Activated CD4-positive, alpha-beta T cell treated with anti-CD3 and anti-CD28 coated beads, Interleukin-2, amount 10 ng/mL, durations not matched to agents 7 days and 5 days (primary cell): ENCODE data around the gene GRIK4. TPM values are rescaled to one million over a fixed set of nuclear protein-coding genes. Genes with fewer than 3 reads are reported as not detected.

Experiments used
- CTCF ChIA-PET: fragments of 350-600 bp; sonication (Branson Sonifier 250); formaldehyde crosslinking; loops from one replicate; lab custom pipeline; 2021; ENCODE audit warnings: antibody characterized with exemption; lab: Charles Lee
- POLR2A ChIA-PET: fragments of 350-600 bp; sonication (Branson Sonifier 250); formaldehyde crosslinking; loops from one replicate; lab custom pipeline; 2021; ENCODE audit warnings: antibody characterized with exemption; lab: Charles Lee
- DNase-seq: peaks from one replicate; pipeline ENCODE4 v3.0.0-alpha.2; 2020
- H3K27ac Mint-ChIP-seq: one replicate; pipeline ENCODE4 v1.8.0; 2021; ENCODE audit warnings: mild to moderate bottlenecking, moderate library complexity, mixed read lengths
- H3K27me3 Mint-ChIP-seq: one replicate; pipeline ENCODE4 v1.8.0; 2021; ENCODE audit warnings: mixed read lengths
- H3K36me3 Mint-ChIP-seq: one replicate; pipeline ENCODE4 v1.8.0; 2021; ENCODE audit warnings: low read depth, mixed read lengths
- H3K4me1 Mint-ChIP-seq: one replicate; pipeline ENCODE4 v1.8.0; 2021; ENCODE audit warnings: mixed read lengths
- H3K4me3 Mint-ChIP-seq: one replicate; pipeline ENCODE4 v1.8.0; 2021; ENCODE audit warnings: mild to moderate bottlenecking, moderate library complexity, mixed read lengths
- H3K9me3 Mint-ChIP-seq: one replicate; pipeline ENCODE4 v1.8.0; 2021; ENCODE audit warnings: mixed read lengths
- total RNA-seq, 2 experiments: library from RNA; stranded (reverse); gene quantifications; one replicate each; pipeline ENCODE4 v1.2.3, GENCODE V29; 2021

Gene GRIK4
- total RNA-seq, 2 experiments from 2014 or later, result not detected

- Mint-ChIP-seq H3K9me3 (no peaks in the 10 kb centered on the region), H3K36me3 (no peaks in the 10 kb centered on the region), H3K27me3 (peaks cover 6% of the 10 kb centered on the region), H3K4me3 (no peak overlapping the region), H3K27ac (no peak overlapping the region), H3K4me1 (no peaks in the 10 kb centered on the region)
- ChIA-PET POLR2A (no interaction called here), CTCF (no interaction called here)
- DNase-seq, result no peak
Observed at GRCh38 chr11:120663142-120663541, 151.6 kb downstream of the GRIK4 start.

- no peaks in the 10 kb centered on the region for H3K9me3 Mint-ChIP-seq
- no peaks in the 10 kb centered on the region for H3K4me1 Mint-ChIP-seq
- no peak overlapping the region for H3K4me3 Mint-ChIP-seq
- H3K27me3 Mint-ChIP-seq, result peaks cover 6% of the 10 kb centered on the region
- no peak for DNase-seq
- CTCF ChIA-PET, result no interaction called here
- H3K36me3 Mint-ChIP-seq, result no peaks in the 10 kb centered on the region
- no peak overlapping the region for H3K27ac Mint-ChIP-seq
- POLR2A ChIA-PET, result no interaction called here
Observed at GRCh38 chr11:120666121-120666639, 154.6 kb downstream of the GRIK4 start.

- no peaks in the 10 kb centered on the region for H3K36me3 Mint-ChIP-seq
- CTCF ChIA-PET, result interaction anchor here (1.1 kb wide), 1 partner anchor 13 kb away, joined by 3 read pairs; no protein-coding TSS in a partner anchor
- POLR2A ChIA-PET, result no interaction called here
- no peaks in the 10 kb centered on the region for H3K9me3 Mint-ChIP-seq
- peaks cover 6% of the 10 kb centered on the region for H3K27me3 Mint-ChIP-seq
- H3K4me3 Mint-ChIP-seq, result no peak overlapping the region
- DNase-seq, result no peak
- no peak overlapping the region for H3K27ac Mint-ChIP-seq
- H3K4me1 Mint-ChIP-seq, result no peaks in the 10 kb centered on the region
Observed at GRCh38 chr11:120667281-120667680, 155.7 kb downstream of the GRIK4 start.

GRCh38 chr11:120667934-120668333, 156.4 kb downstream of the GRIK4 start:
- no peaks in the 10 kb centered on the region for H3K9me3 Mint-ChIP-seq
- no peak overlapping the region for H3K27ac Mint-ChIP-seq
- no peaks in the 10 kb centered on the region for H3K36me3 Mint-ChIP-seq
- no peak for DNase-seq
- peaks cover 6% of the 10 kb centered on the region for H3K27me3 Mint-ChIP-seq
- no peak overlapping the region for H3K4me3 Mint-ChIP-seq
- ChIA-PET POLR2A (no interaction called here), CTCF (interaction anchor here (1.1 kb wide), 1 partner anchor 12 kb away, joined by 3 read pairs; no protein-coding TSS in a partner anchor)
- no peaks in the 10 kb centered on the region for H3K4me1 Mint-ChIP-seq

- no peaks in the 10 kb centered on the region for H3K36me3 Mint-ChIP-seq
- peaks cover 4% of the 10 kb centered on the region for H3K27me3 Mint-ChIP-seq
- CTCF ChIA-PET, result no interaction called here
- no peak for DNase-seq
- no peak overlapping the region for H3K27ac Mint-ChIP-seq
- no peak overlapping the region for H3K4me3 Mint-ChIP-seq
- no peaks in the 10 kb centered on the region for H3K4me1 Mint-ChIP-seq
- no peaks in the 10 kb centered on the region for H3K9me3 Mint-ChIP-seq
- POLR2A ChIA-PET, result no interaction called here
Observed at GRCh38 chr11:120668537-120668936, 157.0 kb downstream of the GRIK4 start.

- no peaks in the 10 kb centered on the region for H3K36me3 Mint-ChIP-seq
- CTCF ChIA-PET, result no interaction called here
- no peak for DNase-seq
- H3K27ac Mint-ChIP-seq, result no peak overlapping the region
- no peak overlapping the region for H3K4me3 Mint-ChIP-seq
- POLR2A ChIA-PET, result no interaction called here
- H3K27me3 Mint-ChIP-seq, result peaks cover 1% of the 10 kb centered on the region
- H3K4me1 Mint-ChIP-seq, result no peaks in the 10 kb centered on the region
- H3K9me3 Mint-ChIP-seq, result no peaks in the 10 kb centered on the region
Observed at GRCh38 chr11:120674542-120674941, 163.0 kb downstream of the GRIK4 start.

- no peak for DNase-seq
- POLR2A ChIA-PET, result no interaction called here
- no peaks in the 10 kb centered on the region for H3K9me3 Mint-ChIP-seq
- no peak overlapping the region for H3K27ac Mint-ChIP-seq
- no peak overlapping the region for H3K4me3 Mint-ChIP-seq
- no peaks in the 10 kb centered on the region for H3K4me1 Mint-ChIP-seq
- CTCF ChIA-PET, result interaction anchor here (1.4 kb wide), 1 partner anchor 10 kb away, joined by 4 read pairs; no protein-coding TSS in a partner anchor
- peaks cover 1% of the 10 kb centered on the region for H3K27me3 Mint-ChIP-seq
- H3K36me3 Mint-ChIP-seq, result no peaks in the 10 kb centered on the region
Observed at GRCh38 chr11:120675171-120675570, 163.6 kb downstream of the GRIK4 start.

GRCh38 chr11:120676991-120677390, 165.4 kb downstream of the GRIK4 start:
- Mint-ChIP-seq H3K27me3 (no peaks in the 10 kb centered on the region), H3K4me1 (no peaks in the 10 kb centered on the region), H3K27ac (no peak overlapping the region), H3K36me3 (no peaks in the 10 kb centered on the region), H3K9me3 (no peaks in the 10 kb centered on the region), H3K4me3 (no peak overlapping the region)
- CTCF ChIA-PET, result no interaction called here
- DNase-seq, result no peak
- POLR2A ChIA-PET, result no interaction called here

GRCh38 chr11:120680322-120680721, 168.8 kb downstream of the GRIK4 start:
- POLR2A ChIA-PET, result no interaction called here
- Mint-ChIP-seq H3K36me3 (no peaks in the 10 kb centered on the region), H3K27ac (no peak overlapping the region), H3K4me1 (no peaks in the 10 kb centered on the region), H3K4me3 (no peak overlapping the region), H3K9me3 (no peaks in the 10 kb centered on the region), H3K27me3 (peaks cover 12% of the 10 kb centered on the region)
- CTCF ChIA-PET, result interaction anchor here (1.5 kb wide), 1 partner anchor 13 kb away, joined by 3 read pairs; no protein-coding TSS in a partner anchor
- DNase-seq, result no peak

GRCh38 chr11:120681434-120682331, 170.1 kb downstream of the GRIK4 start:
- POLR2A ChIA-PET, result no interaction called here
- Mint-ChIP-seq H3K27ac (no peak overlapping the region), H3K9me3 (no peaks in the 10 kb centered on the region), H3K27me3 (peaks cover 21% of the 10 kb centered on the region), H3K4me3 (no peak overlapping the region), H3K4me1 (no peaks in the 10 kb centered on the region), H3K36me3 (no peaks in the 10 kb centered on the region)
- CTCF ChIA-PET, result interaction anchor here (0.6 to 0.9 kb wide), 2 partner anchors 80 to 513 kb away, joined by 3 read pairs; no protein-coding TSS in a partner anchor
- DNase-seq, result no peak

- Mint-ChIP-seq H3K27me3 (peaks cover 21% of the 10 kb centered on the region), H3K9me3 (no peaks in the 10 kb centered on the region), H3K27ac (no peak overlapping the region), H3K36me3 (no peaks in the 10 kb centered on the region), H3K4me1 (no peaks in the 10 kb centered on the region), H3K4me3 (no peak overlapping the region)
- ChIA-PET POLR2A (no interaction called here), CTCF (interaction anchor here (0.9 kb wide), 1 partner anchor 81 kb away, joined by 3 read pairs; no protein-coding TSS in a partner anchor)
- no peak for DNase-seq
Observed at GRCh38 chr11:120682332-120682649, 170.7 kb downstream of the GRIK4 start.

GRCh38 chr11:120682866-120683265, 171.3 kb downstream of the GRIK4 start:
- no peaks in the 10 kb centered on the region for H3K4me1 Mint-ChIP-seq
- H3K36me3 Mint-ChIP-seq, result no peaks in the 10 kb centered on the region
- H3K4me3 Mint-ChIP-seq, result no peak overlapping the region
- no peak for DNase-seq
- no peaks in the 10 kb centered on the region for H3K9me3 Mint-ChIP-seq
- POLR2A ChIA-PET, result no interaction called here
- CTCF ChIA-PET, result no interaction called here
- peaks cover 21% of the 10 kb centered on the region for H3K27me3 Mint-ChIP-seq
- H3K27ac Mint-ChIP-seq, result no peak overlapping the region

- H3K36me3 Mint-ChIP-seq, result no peaks in the 10 kb centered on the region
- peaks cover 30% of the 10 kb centered on the region for H3K27me3 Mint-ChIP-seq
- no peaks in the 10 kb centered on the region for H3K4me1 Mint-ChIP-seq
- CTCF ChIA-PET, result interaction anchor here (2.8 kb wide), 1 partner anchor 176 kb away, joined by 11 read pairs; the partner anchor contains the start of gene GRIK4
- no peak for DNase-seq
- H3K4me3 Mint-ChIP-seq, result no peak overlapping the region
- H3K9me3 Mint-ChIP-seq, result no peaks in the 10 kb centered on the region
- POLR2A ChIA-PET, result no interaction called here
- no peak overlapping the region for H3K27ac Mint-ChIP-seq
Observed at GRCh38 chr11:120686516-120686915, 175.0 kb downstream of the GRIK4 start.
